ENCODE measurements around the gene GOPC.
A peak's percentile ranks its signal among the peaks of the same experiment; 100 is the strongest.

Gene GOPC

DNA sequence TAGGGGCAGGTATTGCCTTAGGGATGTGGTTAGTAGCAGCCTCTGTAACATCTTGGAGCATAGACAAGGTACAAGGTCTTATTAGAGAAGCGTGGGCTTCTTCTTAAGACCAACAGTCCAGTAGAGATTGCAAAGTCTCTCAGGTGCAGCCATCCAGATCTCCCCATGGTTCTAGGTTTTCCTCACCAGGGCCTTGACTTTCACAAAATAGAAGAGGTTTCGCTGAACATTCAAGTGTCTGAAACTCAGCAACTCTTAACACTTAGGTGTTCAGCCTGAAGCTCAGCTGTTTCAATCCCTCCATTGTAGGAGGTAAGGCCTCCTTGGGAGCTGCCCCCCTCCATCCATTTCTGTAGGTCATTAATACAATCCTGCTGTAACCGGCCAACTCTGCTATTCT, 44.4 kb downstream of the GOPC start:
- no peak for DNase-seq (ENCODE audit: low read depth)
- no peak overlapping the region for H3K4me3 ChIP-seq (ENCODE audit: low read length)
- no peak for TF ChIP-seq CTCF (IDR thresholded peaks at IDR 0.05; ENCODE audit: insufficient read depth, low read depth, low read length, missing control alignments)

DNA sequence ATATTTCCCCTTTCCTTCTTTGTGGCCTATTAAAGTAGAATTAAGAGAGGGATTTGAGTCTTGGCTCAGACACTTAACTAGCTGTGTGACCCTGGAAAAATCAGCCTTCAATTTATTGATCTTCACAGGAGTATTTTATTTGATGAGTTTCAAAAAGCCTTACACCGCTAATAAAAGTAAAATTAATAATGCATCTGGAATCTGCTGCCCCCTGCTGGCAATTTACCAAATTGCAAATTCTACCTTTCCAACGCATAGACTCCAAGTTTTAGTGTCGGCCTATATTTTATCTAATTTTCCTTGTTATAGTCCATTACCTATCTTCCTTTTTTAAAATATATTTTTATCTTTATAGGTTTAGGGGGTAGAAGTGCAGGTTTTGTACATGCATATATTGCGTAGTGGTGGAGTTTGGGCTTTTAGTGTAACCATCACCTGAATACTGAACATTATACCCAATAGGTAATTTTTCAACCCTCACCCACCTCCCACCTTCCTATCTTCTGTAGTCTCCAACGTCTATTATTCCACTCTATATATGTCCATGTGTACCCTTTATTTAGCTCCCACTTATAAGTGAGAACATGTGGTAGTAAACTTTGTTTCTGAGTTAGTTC, 46.3 kb downstream of the GOPC start:
- no peak overlapping the region for H3K4me3 ChIP-seq (ENCODE audit: low read length)
- peak; percentile 71 for TF ChIP-seq CTCF (IDR thresholded peaks at IDR 0.05; ENCODE audit: insufficient read depth, low read depth, low read length, missing control alignments)
- peak; percentile 48 for DNase-seq (ENCODE audit: low read depth)

DNA sequence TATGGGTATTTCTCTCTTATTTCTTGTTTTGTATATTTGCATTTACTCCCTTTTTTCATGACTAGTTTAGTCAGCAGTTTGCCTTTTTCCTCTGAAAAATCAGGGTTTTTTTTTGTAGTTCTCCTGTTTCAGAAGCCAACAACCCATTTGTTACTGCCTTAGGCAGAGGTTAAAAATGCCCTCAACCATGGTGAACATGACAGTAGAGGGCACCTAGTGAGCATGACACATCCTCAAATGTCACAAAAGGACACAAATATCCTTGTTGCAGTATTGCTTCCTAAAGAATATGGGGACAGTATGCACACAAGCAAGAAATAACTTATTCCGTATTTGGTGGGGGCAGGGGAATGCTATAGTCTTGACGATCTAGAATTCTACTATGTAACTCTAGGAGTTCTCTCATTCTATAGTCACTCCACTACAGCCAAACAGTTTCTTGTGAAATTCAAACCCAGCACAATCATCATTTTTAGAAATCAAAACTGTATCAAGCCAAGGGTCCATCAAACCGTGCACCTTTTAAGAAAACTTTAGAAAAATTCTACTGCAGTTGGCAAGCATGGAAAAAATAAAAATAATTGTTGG, 47.0 kb downstream of the GOPC start:
- no peak for DNase-seq (ENCODE audit: low read depth)
- no peak for TF ChIP-seq CTCF (IDR thresholded peaks at IDR 0.05; ENCODE audit: insufficient read depth, low read depth, low read length, missing control alignments)
- no peak overlapping the region for H3K4me3 ChIP-seq (ENCODE audit: low read length)

- TF ChIP-seq CTCF (IDR thresholded peaks at IDR 0.05; ENCODE audit: insufficient read depth, low read depth, low read length, missing control alignments): no peak
- H3K4me3 ChIP-seq (ENCODE audit: low read length): no peak overlapping the region
- no peak for DNase-seq (ENCODE audit: low read depth)
Observed at GRCh38 chr6:117553142-117553541, 49.2 kb downstream of the GOPC start.

DNA sequence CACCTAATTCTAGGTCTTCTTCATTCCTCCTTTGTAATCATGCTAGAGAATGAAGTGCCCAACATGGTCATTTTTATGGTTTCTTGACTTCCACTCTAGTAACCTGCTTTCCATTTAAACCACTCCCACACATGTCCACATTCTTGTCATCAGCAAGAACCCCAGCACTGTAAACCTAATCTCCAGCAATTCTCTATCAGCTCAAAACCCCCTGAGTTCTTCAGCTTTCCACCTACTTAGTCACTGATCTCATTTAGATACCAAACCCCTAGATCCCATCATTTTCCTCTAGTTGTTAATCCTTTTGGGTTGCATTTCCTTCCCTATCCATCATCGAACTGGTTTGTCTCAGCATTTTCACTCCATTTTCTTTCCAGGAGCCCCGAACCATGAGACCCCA, 49.7 kb downstream of the GOPC start:
- no peak overlapping the region for H3K4me3 ChIP-seq (ENCODE audit: low read length)
- no peak for TF ChIP-seq CTCF (IDR thresholded peaks at IDR 0.05; ENCODE audit: insufficient read depth, low read depth, low read length, missing control alignments)
- no peak for DNase-seq (ENCODE audit: low read depth)

- no peak for DNase-seq (ENCODE audit: low read depth)
- no peak for TF ChIP-seq CTCF (IDR thresholded peaks at IDR 0.05; ENCODE audit: insufficient read depth, low read depth, low read length, missing control alignments)
- no peak overlapping the region for H3K4me3 ChIP-seq (ENCODE audit: low read length)
Observed at GRCh38 chr6:117550618-117551242, 51.6 kb downstream of the GOPC start.
